HS-27A (cell line): ENCODE results near the gene NOS1AP.

Experiments
- DNase-seq: peaks from one replicate; pipeline ENCODE4 v3.0.0-alpha.2; 2012; ENCODE audit warnings: low read depth, missing footprints

The NOS1AP gene

GRCh38 chr1:162385702-162386101 is 316.2 kb downstream of the NOS1AP start:
- no peak for DNase-seq

GRCh38 chr1:162386292-162387225 is 317.1 kb downstream of the NOS1AP start:
- no peak for DNase-seq

DNA sequence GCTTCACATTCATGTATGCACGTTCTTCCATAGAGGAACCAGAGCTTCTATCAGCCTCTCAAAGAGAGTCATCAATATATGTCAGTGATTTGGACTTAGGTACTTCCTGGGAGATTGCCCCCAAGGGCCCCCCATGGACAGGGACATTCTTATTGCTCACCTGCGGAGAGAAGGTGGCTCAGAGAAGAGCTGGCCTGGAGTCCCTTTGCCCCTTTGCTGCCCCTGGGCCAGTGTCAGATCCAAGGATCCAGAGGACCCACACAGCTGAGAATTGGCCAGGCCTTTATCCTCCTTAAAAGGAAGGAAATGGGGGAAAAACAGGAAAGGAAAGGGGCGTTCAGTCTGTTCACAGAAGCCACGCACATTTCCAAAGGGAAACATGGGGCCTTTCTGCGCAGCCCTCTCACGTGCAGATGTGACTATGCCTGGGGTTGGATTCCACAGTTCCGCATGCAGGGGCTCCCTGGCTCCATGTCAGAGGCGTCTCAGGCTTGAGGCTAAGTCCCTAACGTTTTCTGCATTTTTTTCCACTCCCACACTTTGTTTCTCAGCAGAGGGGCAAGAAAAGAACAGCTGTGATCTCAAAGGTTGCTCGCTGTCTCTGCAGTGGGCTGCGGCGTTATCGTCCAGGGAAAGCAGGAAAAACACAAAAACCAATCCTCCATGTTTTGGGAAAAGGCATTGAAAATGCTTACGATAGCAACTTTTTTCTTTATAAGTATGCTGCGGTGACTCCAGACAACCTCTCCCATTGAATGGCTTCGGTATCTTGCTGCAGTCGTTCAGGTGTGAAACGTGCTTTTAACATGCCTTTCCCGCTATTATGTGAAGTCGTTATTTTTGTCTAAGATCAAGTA is 318.0 kb downstream of the NOS1AP start:
- DNase-seq: no peak

DNA sequence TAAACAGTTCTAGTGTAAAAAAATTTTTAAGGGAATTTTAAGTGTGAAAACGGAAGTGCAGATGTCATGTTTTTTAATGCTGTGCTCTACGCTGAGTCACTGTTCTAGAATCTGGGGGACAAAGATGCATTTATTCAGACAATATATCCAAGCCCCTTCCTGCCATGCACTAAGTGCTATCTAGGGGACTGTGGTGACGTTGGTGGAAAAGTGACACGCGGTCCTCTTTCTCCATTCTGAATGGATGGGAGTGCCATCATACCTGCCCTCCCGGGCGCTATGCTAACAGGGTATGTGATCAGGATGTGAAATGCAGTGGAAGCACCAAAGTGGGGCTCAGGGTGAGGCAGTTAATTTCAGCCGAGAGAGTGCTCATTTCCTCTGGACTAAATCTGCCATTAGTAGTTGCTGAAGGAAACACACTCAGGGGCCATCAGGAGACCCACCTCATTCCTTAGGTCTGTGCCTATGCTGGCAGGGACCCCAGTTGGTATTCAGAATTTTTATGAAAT is 318.6 kb downstream of the NOS1AP start:
- no peak for DNase-seq

DNA sequence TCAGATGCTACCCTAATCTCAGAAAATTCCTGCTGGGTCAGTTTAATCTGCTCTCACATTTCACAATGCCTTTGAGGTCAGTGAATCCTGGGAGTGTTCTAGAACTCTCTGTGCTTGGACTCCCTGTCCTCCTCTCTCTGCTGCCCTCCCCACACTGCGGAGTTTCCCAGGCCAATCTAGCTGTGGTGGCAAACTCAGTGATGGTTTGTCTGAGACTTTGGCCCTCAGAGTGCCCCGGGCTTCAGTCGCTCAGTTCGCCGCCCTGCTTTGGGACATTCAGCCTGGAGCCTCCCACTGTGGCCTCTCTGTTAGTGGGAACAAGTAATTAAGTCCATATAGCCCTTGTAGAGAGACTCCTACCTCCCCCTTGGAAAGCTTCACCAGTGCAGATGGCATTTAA is 319.1 kb downstream of the NOS1AP start:
- no peak for DNase-seq

- peak; percentile 23 for DNase-seq
Measured at GRCh38 chr1:162389021-162389818, 319.7 kb downstream of the NOS1AP start.

DNA sequence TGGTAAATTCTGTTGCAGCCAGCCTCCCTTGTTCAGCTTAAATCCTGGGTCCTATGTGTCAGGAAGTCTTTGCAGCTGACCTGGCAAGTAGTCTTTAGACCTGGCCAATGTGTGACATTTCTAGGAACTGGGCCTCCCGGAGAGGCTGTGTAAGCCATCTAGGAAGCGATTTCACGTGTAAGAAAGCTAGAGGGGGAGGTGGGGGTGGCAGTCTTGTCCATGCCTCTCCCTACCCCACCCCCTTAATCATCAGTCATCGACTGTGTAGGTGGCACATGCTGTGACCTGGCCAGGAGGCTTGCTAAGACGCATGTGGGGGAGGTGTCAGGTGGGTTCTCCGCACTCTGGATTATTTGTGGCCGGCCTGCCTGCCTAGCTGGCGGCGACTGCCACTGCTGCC is 320.5 kb downstream of the NOS1AP start:
- DNase-seq: no peak

- DNase-seq: no peak
Measured at GRCh38 chr1:162390396-162391185, 321.1 kb downstream of the NOS1AP start.

DNA sequence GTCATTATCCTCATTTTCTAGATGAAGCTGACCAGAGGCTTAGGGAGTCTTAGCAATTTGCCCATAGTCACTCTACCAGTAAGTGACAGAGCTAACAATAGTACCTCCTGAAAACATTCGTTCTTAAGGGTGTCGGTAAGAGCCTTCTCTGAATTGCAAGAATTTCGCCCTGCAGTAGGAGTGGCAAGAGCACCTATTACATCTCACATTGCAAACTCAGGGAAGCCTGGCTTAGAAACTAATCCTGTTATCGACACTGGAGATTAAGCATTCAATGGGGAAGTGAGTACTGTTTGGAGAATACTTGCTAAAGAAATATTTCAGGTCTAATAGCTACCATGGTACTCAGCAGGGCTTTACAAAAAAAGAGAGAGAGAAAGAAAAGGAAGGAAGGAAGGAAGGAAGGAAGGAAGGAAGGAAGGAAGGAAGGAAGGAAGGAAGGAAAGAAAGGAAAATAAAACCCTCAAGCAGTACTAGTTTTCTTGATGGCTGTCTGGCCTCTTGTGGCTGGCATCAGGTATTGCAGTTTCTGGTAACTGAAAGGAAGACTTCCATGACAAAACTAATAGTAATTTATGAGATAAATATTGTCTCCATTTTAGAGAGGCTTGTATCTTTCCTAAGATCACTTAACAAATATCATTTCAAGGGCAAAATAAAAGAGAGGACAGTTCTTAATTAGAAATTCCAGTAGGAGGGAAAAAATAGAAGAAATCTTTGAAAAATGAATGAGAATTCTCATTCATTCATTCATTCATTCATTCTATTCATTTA is 322.5 kb downstream of the NOS1AP start:
- DNase-seq: no peak

GRCh38 chr1:162396201-162396906 is 326.9 kb downstream of the NOS1AP start:
- no peak for DNase-seq

DNA sequence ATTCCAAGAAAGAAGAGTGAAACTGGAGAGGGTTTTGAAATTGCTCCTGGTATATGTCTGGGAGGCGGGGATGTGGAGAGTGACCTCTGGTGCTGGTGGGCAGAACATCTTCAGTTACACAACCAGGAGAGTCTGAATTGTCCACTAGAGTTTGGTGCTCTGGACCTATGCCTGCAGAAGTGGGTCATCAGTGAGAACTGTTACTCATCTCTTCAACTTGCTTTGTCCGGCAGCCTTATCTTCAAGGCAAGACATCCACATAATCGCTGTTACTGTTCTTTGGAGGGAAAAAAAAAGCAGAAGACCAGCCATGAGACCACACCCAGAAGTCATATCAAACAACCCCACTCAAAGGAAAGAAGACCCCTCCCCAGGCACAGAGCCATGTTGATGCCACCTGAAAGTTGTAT is 327.6 kb downstream of the NOS1AP start:
- no peak for DNase-seq

GRCh38 chr1:162397943-162398560 is 328.6 kb downstream of the NOS1AP start:
- no peak for DNase-seq

GRCh38 chr1:162398999-162399580 is 329.6 kb downstream of the NOS1AP start:
- DNase-seq: no peak

- DNase-seq: no peak
Measured at GRCh38 chr1:162400790-162401355, 331.4 kb downstream of the NOS1AP start.

GRCh38 chr1:162404550-162405160 is 335.2 kb downstream of the NOS1AP start:
- no peak for DNase-seq

GRCh38 chr1:162405800-162406199 is 336.3 kb downstream of the NOS1AP start:
- DNase-seq: no peak

- no peak for DNase-seq
Measured at GRCh38 chr1:162406811-162407210, 337.3 kb downstream of the NOS1AP start.

DNA sequence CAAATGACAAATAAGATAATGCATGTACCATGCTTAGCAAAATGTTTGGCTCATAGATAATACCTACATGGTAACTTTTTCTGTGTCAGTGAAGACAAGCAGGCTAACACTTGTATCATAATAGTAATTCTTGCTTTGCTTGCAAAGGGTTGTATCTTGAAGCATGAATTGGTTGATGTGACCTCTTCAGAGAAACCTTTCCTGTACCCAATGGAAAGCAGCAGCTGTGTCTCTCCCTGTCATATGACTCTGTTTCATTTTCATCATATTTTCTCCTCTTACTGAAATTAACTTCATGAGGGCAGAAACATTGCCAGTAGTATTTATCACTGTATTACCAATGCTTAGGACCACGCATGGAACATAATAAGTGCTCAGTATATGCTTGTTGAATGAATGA is 338.0 kb downstream of the NOS1AP start:
- no peak for DNase-seq
